WTC11 (cell line): ENCODE results near the gene TRNAU1AP. TPM values are rescaled to one million over a fixed set of nuclear protein-coding genes. Genes with fewer than 3 reads are reported as not detected.
A peak's percentile ranks its signal among the peaks of the same experiment; 100 is the strongest.
"Not testable (repeated sequence)": the region's sequence is repeated elsewhere in the genome, so short reads cannot be mapped to it uniquely, and the experiment has no call there.

Experiments
- ATAC-seq: fragments of 200-7000 bp; cut with Tn5 transposase; 2 replicates; pipeline ENCODE4 v1.10.0; 2021; ENCODE audit warnings: mild to moderate bottlenecking, moderate library complexity
- CTCF ChIA-PET: fragments of 300-600 bp; sonication (Branson Sonifier 250); formaldehyde crosslinking; loops from one replicate; lab custom pipeline; 2021; ENCODE audit warnings: antibody characterized with exemption; lab: Charles Lee
- POLR2A ChIA-PET: fragments of 350-600 bp; sonication (Branson Sonifier 250); formaldehyde crosslinking; loops from one replicate; lab custom pipeline; 2021; ENCODE audit warnings: antibody characterized with exemption; lab: Charles Lee
- DNase-seq: peaks from one replicate; pipeline ENCODE4 v3.0.0; 2021; ENCODE audit warnings: low spot score
- H3K27ac Mint-ChIP-seq: 2 replicates; pipeline ENCODE4 v1.8.0; 2021; ENCODE audit warnings: mixed read lengths
- H3K27me3 Mint-ChIP-seq: 2 replicates; pipeline ENCODE4 v1.8.0; 2021; ENCODE audit warnings: low read depth, mild to moderate bottlenecking, moderate library complexity, mixed read lengths
- H3K36me3 Mint-ChIP-seq: 2 replicates; pipeline ENCODE4 v1.8.0; 2021; ENCODE audit warnings: mixed read lengths
- H3K4me1 Mint-ChIP-seq: 2 replicates; pipeline ENCODE4 v1.8.0; 2022; ENCODE audit warnings: mixed read lengths
- H3K4me3 Mint-ChIP-seq: 2 replicates; pipeline ENCODE4 v1.8.0; 2021; ENCODE audit warnings: mild to moderate bottlenecking, moderate library complexity, mixed read lengths
- H3K9me3 Mint-ChIP-seq: 2 replicates; pipeline ENCODE4 v1.8.0; 2021; ENCODE audit warnings: mixed read lengths
- CREB1 ChIP-seq: sonication (generic); formaldehyde crosslinking; IDR thresholded peaks from 2 replicates; pipeline ENCODE4 v1.8.0; 2023; ENCODE audit warnings: mild to moderate bottlenecking, missing genetic modification reagents
- CREM ChIP-seq: sonication (generic); formaldehyde crosslinking; IDR thresholded peaks from 2 replicates; pipeline ENCODE4 v1.8.1; 2022; ENCODE audit warnings: mild to moderate bottlenecking, missing genetic modification reagents, moderate library complexity
- HMGXB4 ChIP-seq: sonication (generic); formaldehyde crosslinking; IDR thresholded peaks from 2 replicates; pipeline ENCODE4 v1.8.1; 2023; ENCODE audit warnings: mild to moderate bottlenecking, moderate library complexity, missing genetic modification reagents
- MAX ChIP-seq: sonication (generic); formaldehyde crosslinking; IDR thresholded peaks from 2 replicates; pipeline ENCODE4 v1.8.0; 2022; ENCODE audit warnings: mild to moderate bottlenecking, missing genetic modification reagents
- NFATC4 ChIP-seq: fragments of 250-450 bp; sonication (Bioruptor Pico); IDR thresholded peaks from 2 replicates; pipeline ENCODE4 v1.9.0; 2021; ENCODE audit warnings: mild to moderate bottlenecking
- PREB ChIP-seq: sonication (generic); formaldehyde crosslinking; IDR thresholded peaks from 2 replicates; pipeline ENCODE4 v1.8.1; 2022; ENCODE audit warnings: mild to moderate bottlenecking, missing genetic modification reagents, moderate library complexity, borderline replicate concordance
- SMAD4 ChIP-seq: sonication (generic); formaldehyde crosslinking; IDR thresholded peaks from 2 replicates; pipeline ENCODE4 v1.8.0; 2022; ENCODE audit warnings: mild to moderate bottlenecking, missing genetic modification reagents
- SOX15 ChIP-seq: fragments of 250-450 bp; sonication (Bioruptor Pico); IDR thresholded peaks from 2 replicates; pipeline ENCODE4 v1.9.0; 2021; ENCODE audit warnings: mild to moderate bottlenecking
- SP1 ChIP-seq: sonication (generic); formaldehyde crosslinking; conservative IDR thresholded peaks from 2 replicates; pipeline ENCODE4 v1.8.1; 2022; ENCODE audit warnings: missing genetic modification reagents
- TP53 ChIP-seq: sonication (generic); formaldehyde crosslinking; IDR thresholded peaks from 2 replicates; pipeline ENCODE4 v1.8.1; 2023; ENCODE audit warnings: mild to moderate bottlenecking, missing genetic modification reagents
- USF1 ChIP-seq: sonication (generic); formaldehyde crosslinking; IDR thresholded peaks from 2 replicates; pipeline ENCODE4 v1.8.0; 2022; ENCODE audit warnings: mild to moderate bottlenecking, missing genetic modification reagents
- ZNF138 ChIP-seq: sonication (generic); formaldehyde crosslinking; conservative IDR thresholded peaks from 2 replicates; pipeline ENCODE4 v1.8.1; 2022; ENCODE audit warnings: mild to moderate bottlenecking, moderate library complexity, missing genetic modification reagents
- ZNF219 ChIP-seq: sonication (generic); formaldehyde crosslinking; IDR thresholded peaks from 2 replicates; pipeline ENCODE4 v1.8.0; 2023; ENCODE audit warnings: missing genetic modification reagents, mild to moderate bottlenecking, borderline replicate concordance
- ZNF232 ChIP-seq: sonication (generic); formaldehyde crosslinking; IDR thresholded peaks from 2 replicates; pipeline ENCODE4 v1.8.0; 2022; ENCODE audit warnings: mild to moderate bottlenecking, missing genetic modification reagents
- ZNF263 ChIP-seq: sonication (generic); formaldehyde crosslinking; IDR thresholded peaks from 2 replicates; pipeline ENCODE4 v1.8.1; 2022; ENCODE audit warnings: low read depth, mild to moderate bottlenecking, moderate library complexity, missing genetic modification reagents
- ZNF281 ChIP-seq: sonication (generic); formaldehyde crosslinking; IDR thresholded peaks from 2 replicates; pipeline ENCODE4 v1.8.0; 2023; ENCODE audit warnings: mild to moderate bottlenecking, missing genetic modification reagents
- total RNA-seq: library from RNA; stranded (reverse); gene quantifications from 3 replicates; pipeline ENCODE4 v1.2.3, GENCODE V29; 2021

The TRNAU1AP gene
- total RNA-seq, 1 experiment from 2014 or later = 30.4 TPM

GRCh38 chr1:28519946-28520725, 32.7 kb upstream of the TRNAU1AP start:
- peak overlapping the region; percentile 47 for H3K27ac Mint-ChIP-seq
- ATAC-seq (no peak), DNase-seq (no peak)
- CTCF ChIA-PET = interaction anchor here (0.9 kb wide), 1 partner anchor 83 kb away, joined by 3 read pairs; no protein-coding TSS in a partner anchor
- H3K27me3 Mint-ChIP-seq = no peaks in the 10 kb centered on the region
- no peaks in the 10 kb centered on the region for H3K9me3 Mint-ChIP-seq
- TF ChIP-seq MAX (no peak), NFATC4 (CRISPR knock-in tag) (no peak), SOX15 (no peak), CREB1 (CRISPR knock-in tag) (no peak), ZNF281 (no peak), HMGXB4 (CRISPR knock-in tag) (no peak), ZNF232 (CRISPR knock-in tag) (no peak), ZNF219 (CRISPR knock-in tag) (no peak), SMAD4 (CRISPR knock-in tag) (no peak), ZNF263 (CRISPR knock-in tag) (no peak), SP1 (no peak), TP53 (CRISPR knock-in tag) (no peak), CREM (no peak), USF1 (no peak), ZNF138 (CRISPR knock-in tag) (no peak), PREB (CRISPR knock-in tag) (no peak)
- TF ChIP-seq, all 79 proteins: peak for 0
- POLR2A ChIA-PET = interaction anchor here (1.2 to 3.2 kb wide), 2 partner anchors 61 to 83 kb away, joined by 4 to 22 read pairs; no protein-coding TSS in a partner anchor
- H3K4me1 Mint-ChIP-seq = peaks cover 63% of the 10 kb centered on the region
- H3K4me3 Mint-ChIP-seq = peak overlapping the region; percentile 80
- H3K36me3 Mint-ChIP-seq = peaks cover 13% of the 10 kb centered on the region

- not testable (repeated sequence) for H3K27me3 Mint-ChIP-seq, H3K9me3 Mint-ChIP-seq, ATAC-seq, H3K27ac Mint-ChIP-seq, H3K4me3 Mint-ChIP-seq, DNase-seq
- H3K36me3 Mint-ChIP-seq = peaks cover 13% of the 10 kb centered on the region
- peaks cover 69% of the 10 kb centered on the region for H3K4me1 Mint-ChIP-seq
- POLR2A ChIA-PET = interaction anchor here (1.2 to 3.2 kb wide), 2 partner anchors 61 to 82 kb away, joined by 4 to 22 read pairs; no protein-coding TSS in a partner anchor
- CTCF ChIA-PET = interaction anchor here (0.9 kb wide), 1 partner anchor 82 kb away, joined by 3 read pairs; no protein-coding TSS in a partner anchor
Measured at GRCh38 chr1:28520796-28521195, 32.1 kb upstream of the TRNAU1AP start.
